ENCODE measurements around the gene SERGEF.

GRCh38 chr11:17897495-17897894 lies 115.4 kb downstream of the SERGEF start:
- TF ChIP-seq CTCF (conservative IDR thresholded peaks at IDR 0.05) (no peak), ZFX (IDR thresholded peaks at IDR 0.05) (no peak)
